GM12892 (cell line): Measurements from ENCODE around the gene COL13A1.

Experiments
- POLR2A ChIP-seq: IDR thresholded peaks from 2 replicates; pipeline ENCODE4 v1.6.1; 2011; ENCODE audit warnings: low read depth, low read length, control low read depth
- POLR2AphosphoS5 ChIP-seq: IDR thresholded peaks from 2 replicates; pipeline ENCODE4 v1.6.1; 2011; ENCODE audit warnings: low read depth, low read length, control low read depth

DNA sequence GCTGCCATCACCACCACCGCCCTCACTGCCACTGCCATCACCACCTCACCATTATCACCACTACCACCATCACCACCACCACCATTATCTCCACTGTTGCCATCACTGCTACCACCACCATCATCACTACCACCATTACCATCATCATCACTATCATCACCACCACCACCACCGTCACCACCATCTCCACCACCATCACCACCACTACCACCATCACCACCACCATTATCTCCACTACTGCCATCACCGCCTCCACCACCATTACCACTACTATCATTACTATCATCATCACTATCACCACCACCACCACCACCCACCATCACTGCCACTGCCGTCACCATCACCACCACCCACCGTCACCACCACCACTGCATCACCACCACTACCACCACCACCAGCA, 9.9 kb upstream of the COL13A1 start:
- no peak for TF ChIP-seq POLR2AphosphoS5
- no peak for TF ChIP-seq POLR2A
